HFFc6 (cell line): ENCODE data around the gene CCDC187. TPM values are rescaled to one million over a fixed set of nuclear protein-coding genes. Genes with fewer than 3 reads are reported as not detected.

Experiments used
- DNase-seq: peaks from one replicate; pipeline ENCODE4 v3.0.0-alpha.2; 2018
- H3K27ac Mint-ChIP-seq: 2 replicates; pipeline ENCODE4 v1.8.0; 2020; ENCODE audit warnings: mild to moderate bottlenecking, mixed read lengths
- H3K27me3 Mint-ChIP-seq: 2 replicates; pipeline ENCODE4 v1.8.0; 2021; ENCODE audit warnings: mild to moderate bottlenecking, moderate library complexity, mixed read lengths; ENCODE audit not compliant: insufficient read depth
- H3K36me3 Mint-ChIP-seq: 2 replicates; pipeline ENCODE4 v1.8.0; 2021; ENCODE audit warnings: low read depth, mixed read lengths
- H3K4me1 Mint-ChIP-seq: 2 replicates; pipeline ENCODE4 v1.8.0; 2020; ENCODE audit warnings: low read depth, mixed read lengths
- H3K4me3 Mint-ChIP-seq: 2 replicates; pipeline ENCODE4 v1.8.0; 2020; ENCODE audit warnings: mild to moderate bottlenecking, moderate library complexity, mixed read lengths
- H3K9me3 Mint-ChIP-seq: 2 replicates; pipeline ENCODE4 v1.8.0; 2020; ENCODE audit warnings: mild to moderate bottlenecking, mixed read lengths
- CTCF ChIP-seq: fragments of 200-600 bp; sonication (generic); IDR thresholded peaks from 2 replicates; pipeline ENCODE4 v1.5.0; 2021; ENCODE audit warnings: antibody characterized with exemption, mild to moderate bottlenecking
- total RNA-seq, 6 experiments: library from RNA; stranded (reverse); fragmentation: NEBNext Ultra II Directional; extraction: Animal tissue kit (Norgen Biotek cat#: 25700); gene quantifications; 2 replicates in 1 of 6; 3 replicates in 5 of 6; pipeline ENCODE4 v1.2.3, GENCODE V29; 2021

CCDC187 gene
- total RNA-seq, 6 experiments from 2014 or later: not detected

GRCh38 chr9:136232969-136233368 is 70.9 kb downstream of the CCDC187 start:
- H3K27me3 Mint-ChIP-seq: no peaks in the 10 kb centered on the region; the same call in 1 of the 2 replicates
- H3K9me3 Mint-ChIP-seq: no peaks in the 10 kb centered on the region
- H3K27ac Mint-ChIP-seq: no peak overlapping the region
- H3K4me1 Mint-ChIP-seq: peaks cover 19% of the 10 kb centered on the region
- H3K4me3 Mint-ChIP-seq: no peak overlapping the region
- no peak for DNase-seq
- peaks cover 10% of the 10 kb centered on the region; the same call in 1 of the 2 replicates for H3K36me3 Mint-ChIP-seq
- no peak for TF ChIP-seq CTCF

DNA sequence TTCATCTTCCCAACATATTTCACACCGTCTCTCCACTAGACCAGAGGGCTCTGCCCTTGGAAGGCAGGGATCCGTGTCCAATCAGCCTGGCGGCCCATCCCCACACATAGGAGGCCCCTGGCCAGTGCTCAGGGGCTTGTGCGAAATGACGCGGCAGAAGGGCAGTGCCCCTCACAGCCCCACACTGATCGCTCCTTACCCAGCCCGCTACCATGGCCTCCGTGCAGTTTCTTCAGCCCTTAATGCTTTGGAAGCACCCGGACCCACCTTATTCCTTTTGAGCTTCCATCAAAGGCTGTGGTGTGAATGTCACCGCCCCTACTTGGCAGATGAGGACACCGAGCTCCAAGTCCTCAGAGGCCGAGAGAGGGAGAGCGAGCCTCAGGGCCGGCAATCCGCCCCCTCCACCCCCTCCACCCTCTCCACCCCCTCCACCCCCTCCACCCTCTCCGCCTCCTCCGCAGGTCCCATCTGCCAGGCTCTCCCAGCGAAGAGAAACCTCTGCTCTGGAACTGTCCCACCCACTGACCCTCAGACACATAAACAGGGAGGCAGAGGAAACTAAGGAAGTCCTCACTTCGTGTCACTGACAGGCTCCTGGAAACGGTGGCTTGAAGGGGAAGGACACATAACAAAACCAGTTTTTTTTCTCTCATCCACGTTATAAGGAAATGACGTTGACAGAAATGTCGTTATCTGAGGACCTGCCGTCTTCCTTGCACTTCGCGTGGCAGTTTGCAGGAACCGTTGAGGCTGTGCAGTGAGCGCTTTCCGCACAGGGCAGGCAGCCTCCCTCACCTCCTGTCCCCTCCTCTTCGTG is 72.2 kb downstream of the CCDC187 start:
- Mint-ChIP-seq H3K36me3 (peaks cover 10% of the 10 kb centered on the region; the same call in 1 of the 2 replicates), H3K27ac (no peak overlapping the region), H3K4me1 (peaks cover 28% of the 10 kb centered on the region), H3K27me3 (no peaks in the 10 kb centered on the region; the same call in 1 of the 2 replicates), H3K9me3 (no peaks in the 10 kb centered on the region), H3K4me3 (no peak overlapping the region)
- DNase-seq: no peak
- TF ChIP-seq CTCF: no peak

- no peaks in the 10 kb centered on the region; the same call in 1 of the 2 replicates for H3K27me3 Mint-ChIP-seq
- no peak overlapping the region for H3K27ac Mint-ChIP-seq
- H3K36me3 Mint-ChIP-seq: peaks cover 10% of the 10 kb centered on the region; the same call in 1 of the 2 replicates
Measured at GRCh38 chr9:136230773-136231172, 73.1 kb downstream of the CCDC187 start.

GRCh38 chr9:136230365-136230764 is 73.5 kb downstream of the CCDC187 start:
- Mint-ChIP-seq H3K9me3 (no peaks in the 10 kb centered on the region), H3K4me1 (peaks cover 28% of the 10 kb centered on the region), H3K27me3 (no peaks in the 10 kb centered on the region; the same call in 1 of the 2 replicates), H3K4me3 (no peak overlapping the region), H3K27ac (no peak overlapping the region), H3K36me3 (peaks cover 7% of the 10 kb centered on the region; the same call in 1 of the 2 replicates)
- TF ChIP-seq CTCF: no peak
- no peak for DNase-seq

More at GRCh38 chr9:136230773-136231172, 73.1 kb downstream of the CCDC187 start:
- Mint-ChIP-seq H3K4me3 (no peak overlapping the region), H3K9me3 (no peaks in the 10 kb centered on the region), H3K4me1 (peaks cover 28% of the 10 kb centered on the region)
- no peak for DNase-seq
- no peak for TF ChIP-seq CTCF

- no peak overlapping the region for H3K4me3 Mint-ChIP-seq
- no peaks in the 10 kb centered on the region for H3K9me3 Mint-ChIP-seq
- no peaks in the 10 kb centered on the region; the same call in 1 of the 2 replicates for H3K27me3 Mint-ChIP-seq
- no peak for DNase-seq
- TF ChIP-seq CTCF: no peak
- H3K36me3 Mint-ChIP-seq: no peaks in the 10 kb centered on the region
- H3K27ac Mint-ChIP-seq: peak overlapping the region; percentile 93
- H3K4me1 Mint-ChIP-seq: peaks cover 28% of the 10 kb centered on the region
Measured at GRCh38 chr9:136229096-136230065, 74.5 kb downstream of the CCDC187 start.
